Retina (tissue), 1 donor: ENCODE data around the gene SPRR2F.

Experiments used
- DNase-seq: peaks from one replicate; pipeline ENCODE4 v3.0.0-alpha.2; 2016

SPRR2F gene

GRCh38 chr1:153072806-153073726 is 40.2 kb downstream of the SPRR2F start:
- DNase-seq, result no peak

GRCh38 chr1:153071511-153071910 is 41.8 kb downstream of the SPRR2F start, which contains the start of gene SPRR2B:
Gene SPRR2B, minus strand, starts transcription at chr1:153071611. Its CDS starts 772 bp downstream, at chr1:153070839.
- DNase-seq, result no peak

GRCh38 chr1:153070243-153070642 is 43.1 kb downstream of the SPRR2F start:
- no peak for DNase-seq
